ENCODE results near the gene RFX4.
A peak's percentile ranks its signal among the peaks of the same experiment; 100 is the strongest.

The RFX4 gene

GRCh38 chr12:106582641-106583230, at the start of gene RFX4:
RFX4 (plus strand) TSS chr12:106583004; CDS start chr12:106583321, 317 bp downstream.
- H3K4me3 ChIP-seq (replicated peaks; ENCODE audit: low read depth, low read length): peak within 1 kb of the TSS; percentile 30
- TF ChIP-seq CTCF (IDR thresholded peaks at IDR 0.05; ENCODE audit: low read length, missing control alignments): no peak
- no peak for DNase-seq (ENCODE audit: low read depth)

- no peak for DNase-seq (ENCODE audit: low read depth)
- H3K4me3 ChIP-seq (replicated peaks; ENCODE audit: low read depth, low read length): no peak overlapping the region
- no peak for TF ChIP-seq CTCF (IDR thresholded peaks at IDR 0.05; ENCODE audit: low read length, missing control alignments)
Observed at GRCh38 chr12:106541201-106541600, 41.6 kb upstream of the RFX4 start.

DNA sequence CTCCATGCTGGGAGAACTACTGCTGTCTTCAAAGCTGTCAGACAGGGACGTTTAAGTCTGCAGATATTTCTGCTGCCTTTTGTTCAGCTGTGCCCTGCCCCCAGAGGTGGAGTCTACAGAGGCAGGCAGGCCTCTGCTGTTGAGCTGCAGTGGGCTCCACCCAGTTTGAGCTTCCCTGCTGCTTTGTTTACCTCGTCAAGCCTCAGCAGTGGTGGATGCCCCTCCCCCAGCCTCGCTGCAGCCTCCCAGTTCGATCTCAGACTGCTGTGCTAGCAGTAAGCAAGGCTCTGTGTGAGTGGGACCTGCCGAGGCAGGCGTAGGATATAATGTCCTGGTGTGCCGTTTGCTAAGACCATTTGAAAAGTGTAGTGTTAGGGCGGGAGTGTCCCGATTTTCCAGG, 31.4 kb upstream of the RFX4 start:
- DNase-seq (ENCODE audit: low read depth): no peak
- no peak for TF ChIP-seq CTCF (IDR thresholded peaks at IDR 0.05; ENCODE audit: low read length, missing control alignments)
- H3K4me3 ChIP-seq (replicated peaks; ENCODE audit: low read depth, low read length): no peak overlapping the region

DNA sequence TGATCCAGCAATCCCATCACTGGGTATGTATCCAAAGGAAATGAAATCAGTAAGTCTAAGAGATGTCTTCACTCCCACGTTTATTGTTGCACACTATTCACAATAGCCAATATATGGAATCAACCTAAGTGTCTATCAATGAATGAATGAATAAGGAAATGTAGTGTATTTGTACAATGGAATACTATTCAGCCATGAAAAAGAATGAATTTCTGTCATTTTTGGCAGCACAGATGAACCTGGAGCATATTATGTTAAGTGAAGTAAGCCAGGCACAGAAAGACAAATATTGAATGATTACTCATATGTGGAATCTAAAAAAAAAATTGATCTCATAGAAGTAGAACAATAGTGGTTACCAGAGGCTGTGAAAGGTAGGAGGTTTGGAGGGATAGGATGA, 30.6 kb upstream of the RFX4 start:
- H3K4me3 ChIP-seq (replicated peaks; ENCODE audit: low read depth, low read length): no peak overlapping the region
- no peak for DNase-seq (ENCODE audit: low read depth)
- no peak for TF ChIP-seq CTCF (IDR thresholded peaks at IDR 0.05; ENCODE audit: low read length, missing control alignments)

GRCh38 chr12:106564678-106565329, 18.0 kb upstream of the RFX4 start:
- no peak for DNase-seq (ENCODE audit: low read depth)
- TF ChIP-seq CTCF (IDR thresholded peaks at IDR 0.05; ENCODE audit: low read length, missing control alignments): no peak
- H3K4me3 ChIP-seq (replicated peaks; ENCODE audit: low read depth, low read length): no peak overlapping the region

DNA sequence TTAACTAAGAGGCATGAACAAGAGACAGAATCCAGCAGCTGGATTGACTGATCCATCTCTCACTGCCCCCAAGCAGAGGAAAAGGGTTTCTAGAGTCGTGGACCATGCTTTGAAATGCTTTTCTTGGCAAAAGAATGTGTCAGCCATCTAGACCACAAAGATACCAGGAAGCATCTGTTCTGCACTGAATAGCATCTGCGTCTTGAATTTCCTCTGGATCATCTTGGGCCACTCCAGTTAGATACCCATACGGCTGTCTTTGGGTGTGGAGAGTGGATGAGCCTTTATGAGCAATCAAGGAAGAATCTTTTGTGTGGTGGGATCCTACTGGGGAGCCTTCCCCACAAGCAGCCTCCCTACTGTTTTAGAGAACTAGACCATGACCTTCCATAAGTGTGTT, 16.0 kb upstream of the RFX4 start:
- no peak overlapping the region for H3K4me3 ChIP-seq (replicated peaks; ENCODE audit: low read depth, low read length)
- no peak for DNase-seq (ENCODE audit: low read depth)
- no peak for TF ChIP-seq CTCF (IDR thresholded peaks at IDR 0.05; ENCODE audit: low read length, missing control alignments)

DNA sequence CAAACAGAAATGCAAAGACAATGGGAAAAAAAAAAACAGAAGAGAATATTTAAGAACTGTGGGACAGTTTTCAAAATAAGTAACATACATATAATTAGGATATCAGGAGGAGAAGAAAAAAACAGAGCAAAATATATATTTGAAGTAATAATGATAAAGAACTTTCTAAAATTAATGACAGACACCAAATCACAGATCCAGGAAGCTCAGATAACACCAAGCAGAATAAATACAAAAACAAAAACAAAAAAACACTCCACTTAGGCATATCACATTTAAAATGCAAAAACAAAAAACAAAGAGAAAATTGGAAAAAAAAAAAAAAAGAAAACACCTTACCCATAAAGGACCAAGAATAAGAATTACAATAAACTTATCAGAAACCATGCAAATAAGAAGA, 9.6 kb upstream of the RFX4 start:
- no peak overlapping the region for H3K4me3 ChIP-seq (replicated peaks; ENCODE audit: low read depth, low read length)
- TF ChIP-seq CTCF (IDR thresholded peaks at IDR 0.05; ENCODE audit: low read length, missing control alignments): no peak
- no peak for DNase-seq (ENCODE audit: low read depth)
